GM19372 (cell line): ENCODE measurements around the gene HBB.
A peak's percentile ranks its signal among the peaks of the same experiment; 100 is the strongest.
"Not testable (repeated sequence)": the region's sequence is repeated elsewhere in the genome, so short reads cannot be mapped to it uniquely, and the experiment has no call there.

Experiments
- ATAC-seq: cut with Tn5 transposase; IDR thresholded peaks from one replicate; pipeline ENCODE4 v1.9.1; 2021; ENCODE audit warnings: mild to moderate bottlenecking, low read depth, moderate library complexity; ENCODE audit not compliant: unreplicated experiment

HBB gene

DNA sequence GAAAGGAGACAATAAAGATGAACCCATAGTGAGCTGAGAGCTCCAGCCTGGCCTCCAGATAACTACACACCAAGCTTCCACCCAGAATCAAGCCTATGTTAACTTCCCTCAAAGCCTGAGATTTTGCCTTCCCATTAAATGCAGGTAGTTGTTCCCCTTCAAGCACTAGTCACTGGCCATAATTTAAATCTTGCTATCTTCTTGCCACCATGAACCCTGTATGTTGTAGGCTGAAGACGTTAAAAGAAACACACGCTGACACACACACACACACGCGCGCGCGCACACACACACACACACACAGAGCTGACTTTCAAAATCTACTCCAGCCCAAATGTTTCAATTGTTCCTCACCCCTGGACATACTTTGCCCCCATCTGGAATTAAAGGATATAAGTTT is 21.6 kb upstream of the HBB start:
- ATAC-seq = not testable (repeated sequence)

GRCh38 chr11:5247472-5248192 is 20.8 kb upstream of the HBB start:
- no peak for ATAC-seq

- no peak for ATAC-seq
These were observed 20.1 kb upstream of the HBB start for GRCh38 chr11:5246772-5247471.

DNA sequence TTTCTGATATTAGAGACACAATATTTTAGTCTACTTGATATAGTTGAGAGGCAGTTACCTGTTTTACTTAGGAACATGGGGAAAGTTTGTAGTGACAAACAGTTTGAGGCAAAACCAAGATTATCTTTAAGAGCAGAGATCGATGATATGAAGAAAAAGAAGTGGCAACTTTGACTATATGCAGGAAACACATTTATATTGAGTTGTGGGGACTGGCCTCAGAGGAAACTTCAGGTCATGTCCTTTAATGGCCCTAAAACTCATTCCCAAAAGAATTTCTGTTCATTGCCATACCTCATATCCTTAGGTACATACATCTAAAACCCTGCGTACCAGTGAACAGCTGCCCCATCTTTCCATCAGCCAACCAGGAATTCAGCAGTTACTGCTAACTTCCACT is 18.3 kb upstream of the HBB start:
- ATAC-seq = no peak

- ATAC-seq = no peak
These were observed 16.9 kb upstream of the HBB start for GRCh38 chr11:5243816-5244180.

DNA sequence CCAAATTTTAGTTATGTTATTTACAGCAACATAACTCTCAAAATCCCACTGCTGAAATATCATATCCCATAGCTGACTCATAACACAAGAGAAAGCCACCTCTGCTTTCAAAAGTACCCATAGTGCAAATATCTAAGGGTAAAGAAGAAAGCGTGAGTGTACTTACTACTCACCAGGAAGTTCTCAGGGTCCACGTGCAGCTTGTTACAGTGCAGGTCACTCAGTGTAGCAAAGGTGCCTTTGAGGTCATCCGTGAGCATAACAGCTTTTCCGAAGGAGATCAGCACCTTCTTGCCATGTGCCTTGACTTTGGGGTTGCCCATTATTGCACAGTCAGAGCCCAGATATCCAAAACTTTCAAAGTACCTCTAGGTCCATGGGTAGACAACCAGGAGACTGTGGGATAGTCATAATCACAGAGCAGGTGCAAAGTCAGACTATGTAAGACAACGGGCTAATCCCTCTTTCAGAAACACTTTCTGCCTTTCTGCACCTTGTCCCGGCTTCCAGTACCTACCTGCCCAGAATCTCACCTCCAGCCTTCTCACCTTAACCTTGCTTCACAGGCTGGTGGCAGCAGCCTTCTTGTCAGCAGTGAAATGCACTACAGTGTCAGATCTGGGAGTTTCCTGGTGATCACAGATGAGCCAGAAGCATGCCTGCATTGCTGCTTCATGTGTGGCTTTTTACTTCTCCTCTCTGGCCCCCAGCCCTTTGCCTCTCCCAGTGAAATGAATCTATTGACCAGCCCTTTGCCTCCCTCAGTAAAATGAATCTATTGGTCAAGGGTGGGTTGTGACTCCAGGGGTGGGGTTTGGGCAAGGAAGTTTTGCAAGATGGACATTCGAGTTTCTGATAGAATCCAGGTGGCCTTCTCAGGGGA is 16.3 kb upstream of the HBB start:
- peak; percentile 59 for ATAC-seq

DNA sequence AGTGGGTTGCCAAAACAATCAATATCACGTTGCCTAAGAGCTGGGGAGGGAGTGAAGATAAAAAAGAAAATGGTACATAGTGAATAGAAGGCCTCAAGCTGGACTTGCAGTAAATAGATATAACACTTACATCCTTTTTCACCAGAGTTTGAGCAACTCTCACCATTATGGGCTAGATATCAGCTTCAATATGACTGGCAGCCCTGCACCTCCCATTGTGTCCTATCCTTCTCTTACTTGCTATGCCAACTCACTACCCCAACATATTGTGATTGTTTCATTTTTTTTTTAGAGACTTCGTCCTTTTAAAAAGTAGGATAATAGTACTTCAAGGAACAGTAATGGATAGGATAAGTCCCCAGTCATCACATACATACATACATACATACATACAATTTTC is 15.3 kb upstream of the HBB start:
- ATAC-seq = no peak

DNA sequence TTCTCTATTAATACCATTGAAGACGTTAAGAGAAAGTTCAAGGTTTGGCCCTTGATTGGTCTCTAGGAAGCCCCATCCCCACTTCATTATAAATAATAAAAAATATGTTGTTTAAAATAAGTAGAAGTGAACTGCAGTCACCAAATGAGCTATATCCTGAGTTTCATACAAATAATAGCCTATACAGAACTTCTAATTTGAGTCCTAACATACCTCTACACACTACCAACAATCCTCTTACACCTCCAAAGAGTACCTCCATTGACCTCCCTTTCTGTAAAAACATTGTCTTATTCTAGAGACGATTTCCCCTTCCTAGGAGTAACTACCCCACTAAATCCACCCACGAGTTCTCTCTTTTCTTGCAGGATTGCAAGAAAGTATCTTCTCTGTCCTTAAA is 14.6 kb upstream of the HBB start:
- no peak for ATAC-seq

- ATAC-seq = no peak
These were observed 13.6 kb upstream of the HBB start for GRCh38 chr11:5240458-5240857.

- ATAC-seq = no peak
These were observed 13.2 kb upstream of the HBB start for GRCh38 chr11:5240056-5240455.

GRCh38 chr11:5239046-5239445 is 12.2 kb upstream of the HBB start:
- no peak for ATAC-seq

GRCh38 chr11:5238486-5238885 is 11.6 kb upstream of the HBB start:
- no peak for ATAC-seq

DNA sequence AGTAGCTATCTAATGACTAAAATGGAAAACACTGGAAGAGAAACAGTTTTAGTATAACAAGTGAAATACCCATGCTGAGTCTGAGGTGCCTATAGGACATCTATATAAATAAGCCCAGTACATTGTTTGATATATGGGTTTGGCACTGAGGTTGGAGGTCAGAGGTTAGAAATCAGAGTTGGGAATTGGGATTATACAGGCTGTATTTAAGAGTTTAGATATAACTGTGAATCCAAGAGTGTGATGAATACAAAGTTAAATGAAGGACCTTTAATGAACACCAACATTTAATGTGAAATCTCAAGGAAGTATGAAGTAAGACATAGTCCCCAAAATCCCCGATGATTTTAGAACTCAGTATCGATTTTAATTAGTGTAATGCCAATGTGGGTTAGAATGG is 10.5 kb upstream of the HBB start:
- ATAC-seq = no peak

GRCh38 chr11:5235364-5236095 is 8.7 kb upstream of the HBB start:
- no peak for ATAC-seq

DNA sequence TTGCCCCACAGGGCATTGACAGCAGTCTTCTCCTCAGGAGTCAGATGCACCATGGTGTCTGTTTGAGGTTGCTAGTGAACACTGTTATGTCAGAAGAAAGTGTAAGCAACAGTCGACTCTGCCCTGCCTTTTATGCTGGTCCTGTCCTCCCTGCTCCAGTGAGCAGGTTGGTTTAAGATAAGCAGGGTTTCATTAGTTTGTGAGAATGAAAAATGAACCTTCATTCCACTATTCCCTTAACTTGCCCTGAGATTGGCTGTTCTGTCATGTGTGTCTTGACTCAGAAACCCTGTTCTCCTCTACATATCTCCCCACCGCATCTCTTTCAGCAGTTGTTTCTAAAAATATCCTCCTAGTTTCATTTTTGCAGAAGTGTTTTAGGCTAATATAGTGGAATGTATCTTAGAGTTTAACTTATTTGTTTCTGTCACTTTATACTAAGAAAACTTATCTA is 7.5 kb upstream of the HBB start, which contains the start of gene HBD:
Gene HBD, minus strand, starts transcription at position 103 of the 454 bp plus-strand sequence. Its CDS starts 50 bp downstream, at position 53.
- ATAC-seq = peak; percentile 79

GRCh38 chr11:5233307-5233706 is 6.4 kb upstream of the HBB start:
- ATAC-seq = no peak

- no peak for ATAC-seq
These were observed 6.0 kb upstream of the HBB start for GRCh38 chr11:5232821-5233220.

DNA sequence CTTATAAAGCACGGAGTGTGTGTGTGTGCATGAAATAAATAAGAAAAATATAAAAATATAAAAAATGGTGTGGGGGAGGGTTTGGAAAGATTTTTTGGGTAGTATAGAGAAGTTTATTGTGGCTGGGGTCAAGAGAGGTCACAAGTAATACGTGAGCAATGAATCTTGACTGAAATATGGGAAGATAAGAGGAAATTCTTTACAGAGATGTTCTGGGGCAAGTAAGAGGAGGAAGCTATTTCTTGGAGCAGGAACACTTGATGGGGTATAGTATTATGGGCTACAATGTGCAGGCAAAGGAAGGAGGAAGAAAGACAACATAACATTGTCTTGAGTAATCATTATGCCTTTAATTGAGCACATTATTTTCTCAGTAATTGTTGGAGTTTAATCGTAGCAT is 5.3 kb upstream of the HBB start:
- ATAC-seq = no peak

DNA sequence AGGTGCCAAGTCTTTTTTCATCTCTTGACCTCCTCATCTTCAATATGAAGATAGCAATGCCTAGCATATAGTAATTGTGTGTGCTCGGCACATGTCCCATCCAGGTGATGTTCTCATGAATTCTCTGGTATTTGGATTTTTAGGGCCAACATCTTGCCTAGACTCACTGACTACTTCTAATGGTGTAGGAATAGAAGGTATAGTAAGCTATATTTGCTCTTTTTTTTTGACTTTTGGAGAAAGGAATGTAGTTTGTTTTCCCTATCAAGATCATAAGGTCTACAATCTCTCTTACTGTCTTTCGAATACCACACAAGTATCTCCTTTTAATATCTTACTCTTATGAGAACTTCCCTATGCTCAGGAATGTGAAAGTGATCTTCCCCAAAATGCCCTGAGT is 4.2 kb upstream of the HBB start:
- ATAC-seq = no peak

DNA sequence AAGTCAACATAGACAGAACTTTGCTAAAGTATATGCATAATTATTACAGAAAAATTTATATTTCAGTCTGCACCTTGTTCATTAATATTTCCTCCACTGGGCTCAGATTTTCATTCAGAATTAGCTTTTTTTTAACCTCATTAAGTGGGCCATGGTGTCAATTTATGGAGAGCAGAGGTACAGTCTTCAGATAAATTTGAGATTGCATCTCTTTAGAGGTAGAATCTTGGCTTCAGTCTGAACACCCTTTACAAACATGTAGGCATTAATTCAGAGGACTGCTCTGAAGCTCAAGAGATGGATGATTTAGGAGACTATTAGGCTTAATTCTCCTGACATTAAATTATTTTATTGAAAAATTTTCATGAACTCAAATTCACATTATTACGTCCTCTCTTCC is 3.4 kb upstream of the HBB start:
- ATAC-seq = no peak

- ATAC-seq = no peak
These were observed 2.9 kb upstream of the HBB start for GRCh38 chr11:5229796-5230195.
